A549 (cell line): ENCODE data around the gene TTC28. TPM values are rescaled to one million over a fixed set of nuclear protein-coding genes. Genes with fewer than 3 reads are reported as not detected.

Experiments used
- ATAC-seq, 2 experiments: fragments of 200-7000 bp in 1 of 2; fragments of >200 bp in 1 of 2; cut with Nextera tagmentation in 1 of 2; cut with Tn5 transposase in 1 of 2; 3 replicates each; pipeline versions ENCODE4 v1.8.0 to v1.9.1; 2018 to 2020; ENCODE audit warnings: mild to moderate bottlenecking in 1 of 2, moderate library complexity in 1 of 2
- CTCF ChIA-PET: fragments of 300-600 bp; sonication (Branson Sonifier 250); formaldehyde crosslinking; extraction: SDS; loops from one replicate; lab custom pipeline; 2021; ENCODE audit warnings: antibody characterized with exemption, inconsistent platforms; lab: Yijun Ruan, JAX
- POLR2A ChIA-PET: fragments of 350-600 bp; formaldehyde crosslinking; extraction: SDS; loops from one replicate; lab custom pipeline; 2021; ENCODE audit warnings: antibody characterized with exemption, inconsistent platforms; lab: Yijun Ruan, JAX
- DNase-seq, 2 experiments: peaks; one replicate each; pipeline versions ENCODE4 v3.0.0 to v3.0.0-alpha.2; 2011 to 2016; ENCODE audit warnings: low read depth in 1 of 2, low spot score in 1 of 2
- FAIRE-seq: peaks from 2 replicates; lab custom pipeline; 2011; peaks lifted over from hg19 to GRCh38; lab: Jason Lieb, UNC
- H3K27ac ChIP-seq, 2 experiments: fragments of >200 bp; sonication (Bioruptor Twin); formaldehyde crosslinking; 3 replicates each; pipeline ENCODE4 v1.5.1; 2016 to 2017
- H3K4me1 ChIP-seq: fragments of >200 bp; sonication (Bioruptor Twin); formaldehyde crosslinking; 3 replicates; pipeline ENCODE4 v1.6.1; 2016
- H3K4me2 ChIP-seq: fragments of >200 bp; sonication (Bioruptor Twin); formaldehyde crosslinking; 3 replicates; pipeline ENCODE4 v1.6.1; 2016
- H3K4me3 ChIP-seq: fragments of >200 bp; sonication (Bioruptor Twin); formaldehyde crosslinking; 3 replicates; pipeline ENCODE4 v1.5.1; 2016
- H3K9me3 ChIP-seq: fragments of >200 bp; sonication (Bioruptor Twin); formaldehyde crosslinking; 3 replicates; pipeline ENCODE4 v1.6.1; 2016
- CBX2 ChIP-seq: fragments of 200-600 bp; sonication (generic); IDR thresholded peaks from 2 replicates; pipeline ENCODE4 v1.6.1; 2016; ENCODE audit warnings: low read depth, mild to moderate bottlenecking, borderline replicate concordance
- CHD4 ChIP-seq: fragments of 200-600 bp; sonication (generic); IDR thresholded peaks from 2 replicates; pipeline ENCODE4 v1.6.1; 2016; ENCODE audit warnings: antibody characterized with exemption, mild to moderate bottlenecking, borderline replicate concordance
- HDAC2 ChIP-seq: fragments of 200-600 bp; sonication (generic); IDR thresholded peaks from 2 replicates; pipeline ENCODE4 v1.6.1; 2016
- HOXB5 ChIP-seq: fragments of 250-450 bp; sonication (Bioruptor Pico); IDR thresholded peaks from 2 replicates; pipeline ENCODE4 v1.5.0; 2020; ENCODE audit warnings: mild to moderate bottlenecking, moderate library complexity
- NR3C1 ChIP-seq: fragments of >200 bp; sonication (Bioruptor Twin); formaldehyde crosslinking; IDR thresholded peaks from 3 replicates; pipeline ENCODE4 v1.6.1; 2017
- RARB ChIP-seq: fragments of 250-450 bp; sonication (Bioruptor Pico); IDR thresholded peaks from 2 replicates; pipeline ENCODE4 v1.8.0; 2021; ENCODE audit warnings: mild to moderate bottlenecking, moderate library complexity
- SREBF2 ChIP-seq: fragments of 450-650 bp; IDR thresholded peaks from 2 replicates; pipeline ENCODE4 v1.6.1; 2014; ENCODE audit warnings: mild to moderate bottlenecking, moderate library complexity
- TP53 ChIP-seq: fragments of 250-450 bp; sonication (Bioruptor Pico); IDR thresholded peaks from 2 replicates; pipeline ENCODE4 v1.5.0; 2021; ENCODE audit warnings: mild to moderate bottlenecking, moderate library complexity
- ZFP36 ChIP-seq: fragments of 450-650 bp; IDR thresholded peaks from 2 replicates; pipeline ENCODE4 v1.6.1; 2014; ENCODE audit warnings: borderline replicate concordance; ENCODE audit not compliant: partially characterized antibody
- WGBS: methylation state at CpG from one replicate; pipeline ENCODE4 v1.1.6; 2017; ENCODE audit errors: missing lambda C conversion rate; 5-methylcytosine and 5-hydroxymethylcytosine counted together
- polyA plus RNA-seq, 4 experiments: library from polyadenylated mRNA; depleted of rRNA in 3 of 4; stranded (reverse); fragments of >200 nt; fragmentation: RNase III in 1 of 4; extraction: RNeasy Plus Mini Kit Qiagen cat#74134 plus additional on column Dnase treatment in 1 of 4; gene quantifications; 2 replicates in 3 of 4; 3 replicates in 1 of 4; pipeline ENCODE4 v1.2.3, GENCODE V29; 2011 to 2017
- TF ChIP-seq, protein P1 (sequence below): fragments of 150-350 bp; IDR thresholded peaks from 2 replicates; pipeline ENCODE4 v1.6.1; 2014; ENCODE audit warnings: low read depth, mild to moderate bottlenecking, low read length
- TF ChIP-seq, protein P2 (sequence below): IDR thresholded peaks from 2 replicates; pipeline ENCODE4 v1.6.1; 2012
- TF ChIP-seq, protein P3 (sequence below): fragments of >200 bp; sonication (Bioruptor Twin); formaldehyde crosslinking; IDR thresholded peaks from 3 replicates; pipeline ENCODE4 v1.6.1; 2016
- TF ChIP-seq, protein P4 (sequence below): IDR thresholded peaks from 2 replicates; pipeline ENCODE4 v1.6.1; 2012
- TF ChIP-seq, protein P5 (sequence below): fragments of 200-600 bp; sonication (generic); IDR thresholded peaks from 2 replicates; pipeline ENCODE4 v1.6.1; 2016; ENCODE audit warnings: antibody characterized with exemption, mild to moderate bottlenecking, moderate library complexity

TTC28 gene
- polyA plus RNA-seq, 2 of the 4 experiments (the other 2 are of a cell fraction) = 2.6 to 3.8 TPM

DNA sequence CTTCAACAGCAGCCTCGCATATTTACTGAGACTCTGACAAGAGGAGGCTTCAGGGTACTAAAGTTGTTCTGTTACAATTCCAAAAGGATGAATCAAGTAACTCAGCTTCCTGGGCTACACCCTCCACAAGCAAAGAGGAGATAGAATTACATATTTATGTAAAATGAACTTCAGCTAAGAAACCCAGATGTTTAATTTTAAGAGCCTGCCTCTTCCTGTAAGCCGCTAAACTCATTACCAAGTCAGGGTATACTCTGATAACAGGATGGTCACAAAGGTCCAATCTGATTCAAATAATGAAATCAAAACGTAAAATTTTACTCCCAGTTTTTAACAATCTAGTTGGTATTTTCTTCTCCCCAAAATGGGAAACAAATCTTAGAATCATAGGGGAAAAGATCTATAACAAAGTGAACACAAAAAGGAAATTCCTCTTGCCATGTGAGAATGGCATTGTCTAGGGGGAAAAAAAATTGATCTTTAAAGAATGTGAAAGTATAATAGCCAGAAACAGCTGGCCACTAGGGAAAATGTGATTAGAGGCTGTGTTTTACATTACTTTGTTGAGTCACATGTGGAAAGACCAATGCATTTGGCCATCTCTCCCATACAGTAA, 31.0 kb upstream of the TTC28 start:
- Histone ChIP-seq H3K9me3 (no peaks in the 10 kb centered on the region), H3K4me1 (peaks cover 39% of the 10 kb centered on the region), H3K4me2 (peak overlapping the region; percentile 81), H3K27ac (peak overlapping the region; percentile 82 to 87), H3K4me3 (no peak overlapping the region)
- ChIA-PET CTCF (interaction anchor here (1.3 kb wide), 1 partner anchor 32 kb away, joined by 6 read pairs; the partner anchor contains the start of genes CHEK2 and HSCB), POLR2A (interaction anchor here (1.4 to 1.8 kb wide), 2 partner anchors 31 to 90 kb away, joined by 4 to 7 read pairs; partner anchors contain the start of genes TTC28 and XBP1)
- ATAC-seq = peak in 1 of 2 experiments; percentile 55; a peak in 2 of 6 replicates
- TF ChIP-seq, protein P1, sequence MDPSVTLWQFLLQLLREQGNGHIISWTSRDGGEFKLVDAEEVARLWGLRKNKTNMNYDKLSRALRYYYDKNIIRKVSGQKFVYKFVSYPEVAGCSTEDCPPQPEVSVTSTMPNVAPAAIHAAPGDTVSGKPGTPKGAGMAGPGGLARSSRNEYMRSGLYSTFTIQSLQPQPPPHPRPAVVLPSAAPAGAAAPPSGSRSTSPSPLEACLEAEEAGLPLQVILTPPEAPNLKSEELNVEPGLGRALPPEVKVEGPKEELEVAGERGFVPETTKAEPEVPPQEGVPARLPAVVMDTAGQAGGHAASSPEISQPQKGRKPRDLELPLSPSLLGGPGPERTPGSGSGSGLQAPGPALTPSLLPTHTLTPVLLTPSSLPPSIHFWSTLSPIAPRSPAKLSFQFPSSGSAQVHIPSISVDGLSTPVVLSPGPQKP = no peak
- no peak for TF ChIP-seq SREBF2
- TF ChIP-seq HDAC2 = no peak
- TF ChIP-seq, protein P2, sequence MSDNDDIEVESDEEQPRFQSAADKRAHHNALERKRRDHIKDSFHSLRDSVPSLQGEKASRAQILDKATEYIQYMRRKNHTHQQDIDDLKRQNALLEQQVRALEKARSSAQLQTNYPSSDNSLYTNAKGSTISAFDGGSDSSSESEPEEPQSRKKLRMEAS = no peak
- TF ChIP-seq, protein P3, sequence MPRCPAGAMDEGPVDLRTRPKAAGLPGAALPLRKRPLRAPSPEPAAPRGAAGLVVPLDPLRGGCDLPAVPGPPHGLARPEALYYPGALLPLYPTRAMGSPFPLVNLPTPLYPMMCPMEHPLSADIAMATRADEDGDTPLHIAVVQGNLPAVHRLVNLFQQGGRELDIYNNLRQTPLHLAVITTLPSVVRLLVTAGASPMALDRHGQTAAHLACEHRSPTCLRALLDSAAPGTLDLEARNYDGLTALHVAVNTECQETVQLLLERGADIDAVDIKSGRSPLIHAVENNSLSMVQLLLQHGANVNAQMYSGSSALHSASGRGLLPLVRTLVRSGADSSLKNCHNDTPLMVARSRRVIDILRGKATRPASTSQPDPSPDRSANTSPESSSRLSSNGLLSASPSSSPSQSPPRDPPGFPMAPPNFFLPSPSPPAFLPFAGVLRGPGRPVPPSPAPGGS = no peak
- TF ChIP-seq, protein P4, sequence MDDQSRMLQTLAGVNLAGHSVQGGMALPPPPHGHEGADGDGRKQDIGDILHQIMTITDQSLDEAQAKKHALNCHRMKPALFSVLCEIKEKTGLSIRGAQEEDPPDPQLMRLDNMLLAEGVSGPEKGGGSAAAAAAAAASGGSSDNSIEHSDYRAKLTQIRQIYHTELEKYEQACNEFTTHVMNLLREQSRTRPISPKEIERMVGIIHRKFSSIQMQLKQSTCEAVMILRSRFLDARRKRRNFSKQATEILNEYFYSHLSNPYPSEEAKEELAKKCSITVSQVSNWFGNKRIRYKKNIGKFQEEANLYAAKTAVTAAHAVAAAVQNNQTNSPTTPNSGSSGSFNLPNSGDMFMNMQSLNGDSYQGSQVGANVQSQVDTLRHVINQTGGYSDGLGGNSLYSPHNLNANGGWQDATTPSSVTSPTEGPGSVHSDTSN = no peak
- no peak for TF ChIP-seq TP53 (CRISPR knock-in tag)
- TF ChIP-seq, protein P5, sequence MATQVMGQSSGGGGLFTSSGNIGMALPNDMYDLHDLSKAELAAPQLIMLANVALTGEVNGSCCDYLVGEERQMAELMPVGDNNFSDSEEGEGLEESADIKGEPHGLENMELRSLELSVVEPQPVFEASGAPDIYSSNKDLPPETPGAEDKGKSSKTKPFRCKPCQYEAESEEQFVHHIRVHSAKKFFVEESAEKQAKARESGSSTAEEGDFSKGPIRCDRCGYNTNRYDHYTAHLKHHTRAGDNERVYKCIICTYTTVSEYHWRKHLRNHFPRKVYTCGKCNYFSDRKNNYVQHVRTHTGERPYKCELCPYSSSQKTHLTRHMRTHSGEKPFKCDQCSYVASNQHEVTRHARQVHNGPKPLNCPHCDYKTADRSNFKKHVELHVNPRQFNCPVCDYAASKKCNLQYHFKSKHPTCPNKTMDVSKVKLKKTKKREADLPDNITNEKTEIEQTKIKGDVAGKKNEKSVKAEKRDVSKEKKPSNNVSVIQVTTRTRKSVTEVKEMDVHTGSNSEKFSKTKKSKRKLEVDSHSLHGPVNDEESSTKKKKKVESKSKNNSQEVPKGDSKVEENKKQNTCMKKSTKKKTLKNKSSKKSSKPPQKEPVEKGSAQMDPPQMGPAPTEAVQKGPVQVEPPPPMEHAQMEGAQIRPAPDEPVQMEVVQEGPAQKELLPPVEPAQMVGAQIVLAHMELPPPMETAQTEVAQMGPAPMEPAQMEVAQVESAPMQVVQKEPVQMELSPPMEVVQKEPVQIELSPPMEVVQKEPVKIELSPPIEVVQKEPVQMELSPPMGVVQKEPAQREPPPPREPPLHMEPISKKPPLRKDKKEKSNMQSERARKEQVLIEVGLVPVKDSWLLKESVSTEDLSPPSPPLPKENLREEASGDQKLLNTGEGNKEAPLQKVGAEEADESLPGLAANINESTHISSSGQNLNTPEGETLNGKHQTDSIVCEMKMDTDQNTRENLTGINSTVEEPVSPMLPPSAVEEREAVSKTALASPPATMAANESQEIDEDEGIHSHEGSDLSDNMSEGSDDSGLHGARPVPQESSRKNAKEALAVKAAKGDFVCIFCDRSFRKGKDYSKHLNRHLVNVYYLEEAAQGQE = no peak
- no peak for TF ChIP-seq HOXB5 (CRISPR knock-in tag)
- no peak for TF ChIP-seq RARB (CRISPR knock-in tag)
- no peak for TF ChIP-seq NR3C1
- FAIRE-seq = no peak
- 13% methylated on average over 3 of the region's 3 CpGs for WGBS
- peak in 1 of 2 experiments; percentile 47 for DNase-seq

DNA sequence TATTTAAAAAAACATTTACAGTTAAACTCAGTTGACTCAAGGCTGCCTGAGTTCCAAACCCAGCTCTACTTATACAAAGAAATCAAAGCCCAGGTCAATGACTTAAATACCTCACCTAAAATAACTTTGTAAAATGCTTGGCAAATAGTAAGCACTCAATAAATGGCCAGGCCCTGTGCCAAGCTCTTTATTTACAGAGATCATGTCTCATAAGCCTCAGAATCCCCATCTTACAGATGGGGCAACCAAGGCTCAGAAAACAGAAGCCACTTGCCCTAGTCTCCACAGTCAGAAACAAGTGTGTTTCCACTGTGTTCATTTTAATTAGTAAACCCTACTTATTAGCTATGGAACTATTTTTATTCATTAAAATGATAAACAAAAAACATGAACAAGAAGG, 30.5 kb upstream of the TTC28 start:
- POLR2A ChIA-PET = interaction anchor here (1.4 kb wide), 1 partner anchor 90 kb away, joined by 7 read pairs; the partner anchor contains the start of gene XBP1
- ATAC-seq (no peak), FAIRE-seq (no peak), DNase-seq (peak in 1 of 2 experiments; percentile 16)
- H3K27ac ChIP-seq = peak overlapping the region; percentile 82 to 87
- CTCF ChIA-PET = interaction anchor here (0.6 to 1.3 kb wide), 2 partner anchors 24 to 33 kb away, joined by 4 to 6 read pairs; partner anchors contain the start of genes CHEK2 and HSCB
- TF ChIP-seq RARB (CRISPR knock-in tag) (no peak), NR3C1 (no peak), ZFP36 (no peak), HDAC2 (0 out of 2 replicates have a peak, but pooled peaks have one; percentile 42), CHD4 (no peak), CBX2 (no peak)
- no peaks in the 10 kb centered on the region for H3K9me3 ChIP-seq
- peak overlapping the region; percentile 81 for H3K4me2 ChIP-seq
- H3K4me3 ChIP-seq = no peak overlapping the region
- H3K4me1 ChIP-seq = peaks cover 39% of the 10 kb centered on the region
